Activated T-cell treated with anti-CD3 and anti-CD28 coated beads, Interleukin-2, amount 50 U/mL, for 4 hours (primary cell): Measurements from ENCODE around the gene ASXL2. TPM values are rescaled to one million over a fixed set of nuclear protein-coding genes. Genes with fewer than 3 reads are reported as not detected.

Source experiments
- ATAC-seq, 2 donors: fragments of 200-7000 bp; cut with Tn5 transposase; one replicate each; pipeline ENCODE4 v1.10.0; 2021
- DNase-seq: peaks from one replicate; pipeline ENCODE4 v3.0.0-alpha.2; 2020
- H3K27me3 Mint-ChIP-seq: one replicate; pipeline ENCODE4 v1.8.0; 2021; ENCODE audit warnings: low read depth, mixed read lengths
- H3K36me3 Mint-ChIP-seq: one replicate; pipeline ENCODE4 v1.8.0; 2022; ENCODE audit warnings: mixed read lengths; ENCODE audit not compliant: insufficient read depth
- H3K4me1 Mint-ChIP-seq: one replicate; pipeline ENCODE4 v1.8.0; 2021; ENCODE audit warnings: low read depth, mixed read lengths
- H3K4me3 Mint-ChIP-seq: one replicate; pipeline ENCODE4 v1.8.0; 2021; ENCODE audit warnings: mild to moderate bottlenecking, moderate library complexity, mixed read lengths
- H3K9me3 Mint-ChIP-seq: one replicate; pipeline ENCODE4 v1.8.0; 2021; ENCODE audit warnings: mixed read lengths
- total RNA-seq, 3 donors: library from RNA; stranded (reverse); gene quantifications; one replicate each; pipeline ENCODE4 v1.2.1, GENCODE V29; 2021

Gene ASXL2
- total RNA-seq, 3 donors from 2014 or later: 27.2 to 38.5 (median 37.5) TPM

GRCh38 chr2:25816249-25816648, 62.0 kb downstream of the ASXL2 start:
- no peak for DNase-seq
- Mint-ChIP-seq H3K27me3 (no peaks in the 10 kb centered on the region), H3K4me3 (no peak overlapping the region), H3K9me3 (no peaks in the 10 kb centered on the region), H3K4me1 (peaks cover 58% of the 10 kb centered on the region), H3K36me3 (peaks cover 11% of the 10 kb centered on the region)
- ATAC-seq: no peak

- Mint-ChIP-seq H3K36me3 (peaks cover 22% of the 10 kb centered on the region), H3K4me1 (peaks cover 65% of the 10 kb centered on the region), H3K27me3 (no peaks in the 10 kb centered on the region), H3K9me3 (no peaks in the 10 kb centered on the region), H3K4me3 (no peak overlapping the region)
- peak in 1 of 2 donors; percentile 30 for ATAC-seq
- no peak for DNase-seq
Measured at GRCh38 chr2:25814681-25815080, 63.6 kb downstream of the ASXL2 start.

GRCh38 chr2:25810428-25810827, 67.9 kb downstream of the ASXL2 start:
- H3K4me1 Mint-ChIP-seq: peaks cover 54% of the 10 kb centered on the region
- DNase-seq (no peak), ATAC-seq (no peak)
- H3K27me3 Mint-ChIP-seq: no peaks in the 10 kb centered on the region
- no peaks in the 10 kb centered on the region for H3K9me3 Mint-ChIP-seq
- no peak overlapping the region for H3K4me3 Mint-ChIP-seq
- peaks cover 28% of the 10 kb centered on the region for H3K36me3 Mint-ChIP-seq

- DNase-seq (no peak), ATAC-seq (no peak)
- Mint-ChIP-seq H3K4me3 (no peak overlapping the region), H3K36me3 (peaks cover 26% of the 10 kb centered on the region), H3K4me1 (peaks cover 46% of the 10 kb centered on the region), H3K27me3 (no peaks in the 10 kb centered on the region), H3K9me3 (no peaks in the 10 kb centered on the region)
Measured at GRCh38 chr2:25809646-25810045, 68.6 kb downstream of the ASXL2 start.

- Mint-ChIP-seq H3K36me3 (peaks cover 41% of the 10 kb centered on the region), H3K4me1 (peaks cover 39% of the 10 kb centered on the region), H3K9me3 (no peaks in the 10 kb centered on the region), H3K4me3 (no peak overlapping the region), H3K27me3 (no peaks in the 10 kb centered on the region)
- ATAC-seq (no peak), DNase-seq (no peak)
Measured at GRCh38 chr2:25808006-25808383, 70.3 kb downstream of the ASXL2 start.

- no peak overlapping the region for H3K4me3 Mint-ChIP-seq
- H3K4me1 Mint-ChIP-seq: peaks cover 37% of the 10 kb centered on the region
- H3K9me3 Mint-ChIP-seq: no peaks in the 10 kb centered on the region
- no peak for DNase-seq
- no peaks in the 10 kb centered on the region for H3K27me3 Mint-ChIP-seq
- peaks cover 41% of the 10 kb centered on the region for H3K36me3 Mint-ChIP-seq
- no peak for ATAC-seq
Measured at GRCh38 chr2:25806941-25807340, 71.3 kb downstream of the ASXL2 start.

- H3K27me3 Mint-ChIP-seq: no peaks in the 10 kb centered on the region
- ATAC-seq (no peak), DNase-seq (no peak)
- peaks cover 42% of the 10 kb centered on the region for H3K4me1 Mint-ChIP-seq
- H3K4me3 Mint-ChIP-seq: no peak overlapping the region
- H3K9me3 Mint-ChIP-seq: no peaks in the 10 kb centered on the region
- peaks cover 46% of the 10 kb centered on the region for H3K36me3 Mint-ChIP-seq
Measured at GRCh38 chr2:25805987-25806386, 72.3 kb downstream of the ASXL2 start.

GRCh38 chr2:25804338-25804737, 73.9 kb downstream of the ASXL2 start:
- no peak for ATAC-seq
- Mint-ChIP-seq H3K27me3 (no peaks in the 10 kb centered on the region), H3K9me3 (no peaks in the 10 kb centered on the region), H3K4me1 (peaks cover 35% of the 10 kb centered on the region), H3K36me3 (peaks cover 35% of the 10 kb centered on the region), H3K4me3 (no peak overlapping the region)
- DNase-seq: no peak

GRCh38 chr2:25799301-25799700, 79.0 kb downstream of the ASXL2 start:
- Mint-ChIP-seq H3K9me3 (no peaks in the 10 kb centered on the region), H3K4me3 (no peak overlapping the region), H3K36me3 (peaks cover 46% of the 10 kb centered on the region), H3K27me3 (no peaks in the 10 kb centered on the region), H3K4me1 (peaks cover 67% of the 10 kb centered on the region)
- no peak for DNase-seq
- no peak for ATAC-seq

- peaks cover 35% of the 10 kb centered on the region for H3K36me3 Mint-ChIP-seq
- H3K27me3 Mint-ChIP-seq: no peaks in the 10 kb centered on the region
- ATAC-seq (peak; percentile 69), DNase-seq (no peak)
- H3K4me1 Mint-ChIP-seq: peaks cover 72% of the 10 kb centered on the region
- H3K9me3 Mint-ChIP-seq: no peaks in the 10 kb centered on the region
- no peak overlapping the region for H3K4me3 Mint-ChIP-seq
Measured at GRCh38 chr2:25797620-25798488, 80.4 kb downstream of the ASXL2 start.

GRCh38 chr2:25794544-25795276, 83.6 kb downstream of the ASXL2 start:
- Mint-ChIP-seq H3K27me3 (no peaks in the 10 kb centered on the region), H3K4me1 (peaks cover 82% of the 10 kb centered on the region), H3K4me3 (peak overlapping the region; percentile 75), H3K36me3 (peaks cover 37% of the 10 kb centered on the region), H3K9me3 (no peaks in the 10 kb centered on the region)
- no peak for DNase-seq
- ATAC-seq: peak; percentile 52 to 56

- peaks cover 15% of the 10 kb centered on the region for H3K36me3 Mint-ChIP-seq
- H3K4me1 Mint-ChIP-seq: peaks cover 60% of the 10 kb centered on the region
- no peaks in the 10 kb centered on the region for H3K9me3 Mint-ChIP-seq
- no peak for DNase-seq
- H3K27me3 Mint-ChIP-seq: no peaks in the 10 kb centered on the region
- ATAC-seq: peak; percentile 25 to 46
- peak overlapping the region; percentile 43 for H3K4me3 Mint-ChIP-seq
Measured at GRCh38 chr2:25790074-25790790, 88.1 kb downstream of the ASXL2 start.

GRCh38 chr2:25788457-25788856, 89.8 kb downstream of the ASXL2 start:
- Mint-ChIP-seq H3K9me3 (no peaks in the 10 kb centered on the region), H3K4me3 (peak overlapping the region; percentile 6), H3K27me3 (no peaks in the 10 kb centered on the region), H3K4me1 (peaks cover 46% of the 10 kb centered on the region), H3K36me3 (peaks cover 18% of the 10 kb centered on the region)
- DNase-seq (no peak), ATAC-seq (peak; percentile 30 to 62)

- Mint-ChIP-seq H3K9me3 (no peaks in the 10 kb centered on the region), H3K4me1 (peaks cover 41% of the 10 kb centered on the region), H3K36me3 (peaks cover 18% of the 10 kb centered on the region), H3K27me3 (no peaks in the 10 kb centered on the region), H3K4me3 (no peak overlapping the region)
- DNase-seq (no peak), ATAC-seq (no peak)
Measured at GRCh38 chr2:25787020-25787419, 91.3 kb downstream of the ASXL2 start.
